HG02970 (cell line): ENCODE measurements around the gene ADAP1.

Source experiments
- ATAC-seq: cut with Tn5 transposase; IDR thresholded peaks from one replicate; pipeline ENCODE4 v1.9.1; 2021; ENCODE audit warnings: mild to moderate bottlenecking, moderate library complexity, moderate number of reproducible peaks; ENCODE audit not compliant: unreplicated experiment, low FRiP score

ADAP1 gene

DNA sequence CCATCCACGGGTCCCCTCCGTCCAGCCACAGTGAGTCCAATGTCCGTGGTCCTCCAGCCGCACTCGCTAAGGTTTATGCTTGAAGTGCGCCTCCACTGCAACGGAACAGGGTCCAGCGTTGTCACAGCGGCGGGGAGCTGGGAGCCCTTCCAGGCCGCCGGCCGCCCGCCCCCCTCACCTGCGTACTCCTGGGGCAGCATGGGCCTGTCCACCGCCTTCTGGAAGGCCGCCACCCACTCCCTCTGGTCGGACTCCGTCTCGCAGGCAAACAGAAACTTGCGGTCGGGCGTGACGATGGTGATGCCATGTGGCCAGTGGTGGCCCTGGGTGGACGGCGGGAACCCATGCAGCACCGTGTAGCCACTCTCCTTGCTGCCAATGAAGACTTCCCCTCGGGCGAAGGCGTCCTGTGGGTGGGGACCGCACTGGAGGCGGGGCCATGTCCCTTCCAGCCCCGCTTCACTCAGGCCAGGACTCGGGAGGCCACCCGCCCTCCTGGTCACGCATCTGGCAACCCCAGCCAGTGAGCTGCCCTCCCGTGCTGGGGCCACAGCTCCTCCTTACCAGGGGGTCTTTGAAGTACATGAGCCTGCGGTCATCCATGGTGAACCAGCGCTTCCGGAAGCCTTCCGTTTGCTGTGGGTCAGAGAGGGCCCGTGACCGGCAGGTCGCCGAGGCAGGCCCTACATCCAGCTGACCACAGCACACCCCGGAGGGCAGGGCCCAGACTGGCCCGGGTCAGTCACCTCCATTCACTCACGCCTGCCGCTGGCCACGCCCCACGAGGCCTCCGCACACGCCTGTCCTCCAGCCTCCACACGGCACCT is 55.4 kb downstream of the ADAP1 start:
- ATAC-seq: no peak

DNA sequence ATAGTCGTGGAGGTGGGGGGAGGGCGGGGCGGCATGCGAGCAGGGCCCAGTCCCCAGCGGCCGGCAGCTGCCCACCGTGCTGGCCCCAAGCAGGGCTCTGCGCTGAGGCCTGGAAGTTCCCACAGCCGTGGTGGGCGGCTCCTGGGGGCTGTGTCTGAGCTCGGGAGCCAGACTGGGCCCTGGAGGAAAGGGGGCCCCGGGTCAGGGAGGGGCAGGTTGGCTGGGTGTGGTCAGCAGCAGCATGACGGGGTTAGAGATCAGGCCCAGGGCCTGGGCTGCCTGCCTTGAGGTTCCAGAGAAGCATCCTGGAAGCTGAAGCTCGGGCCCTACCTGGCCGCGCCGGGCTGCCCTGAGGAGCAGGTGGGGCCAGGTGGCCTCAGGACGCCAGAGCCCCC is 56.0 kb downstream of the ADAP1 start:
- ATAC-seq: no peak

DNA sequence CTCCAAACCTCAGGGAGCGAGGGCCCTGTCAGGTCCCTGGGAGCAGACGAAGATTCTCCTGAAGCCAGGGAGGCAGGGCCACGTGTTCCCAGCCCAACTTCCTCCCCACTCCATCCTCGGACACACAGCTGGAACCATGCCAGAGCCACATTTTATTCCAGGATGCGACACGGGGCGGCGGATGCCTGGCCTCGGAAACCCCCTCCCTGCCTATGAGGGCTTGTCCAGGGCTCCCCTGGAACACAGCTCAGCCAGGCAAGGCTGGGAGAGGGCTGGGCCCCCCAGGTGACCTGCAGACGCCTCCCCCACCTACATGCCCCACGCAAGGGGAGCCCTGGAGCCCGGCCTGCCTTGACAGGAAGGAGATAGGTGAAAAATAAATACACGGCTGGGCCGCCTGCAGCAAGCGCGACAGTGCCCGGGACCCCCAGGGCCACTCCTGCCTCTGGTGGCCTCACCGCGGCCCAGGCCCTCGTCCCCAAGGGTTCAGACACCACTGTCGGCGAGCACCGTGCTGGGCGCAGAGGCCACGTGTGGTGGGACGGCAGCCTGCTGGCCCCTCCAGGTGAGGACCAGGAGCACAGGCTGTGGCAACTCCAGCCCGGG is 56.6 kb downstream of the ADAP1 start:
- ATAC-seq: no peak

DNA sequence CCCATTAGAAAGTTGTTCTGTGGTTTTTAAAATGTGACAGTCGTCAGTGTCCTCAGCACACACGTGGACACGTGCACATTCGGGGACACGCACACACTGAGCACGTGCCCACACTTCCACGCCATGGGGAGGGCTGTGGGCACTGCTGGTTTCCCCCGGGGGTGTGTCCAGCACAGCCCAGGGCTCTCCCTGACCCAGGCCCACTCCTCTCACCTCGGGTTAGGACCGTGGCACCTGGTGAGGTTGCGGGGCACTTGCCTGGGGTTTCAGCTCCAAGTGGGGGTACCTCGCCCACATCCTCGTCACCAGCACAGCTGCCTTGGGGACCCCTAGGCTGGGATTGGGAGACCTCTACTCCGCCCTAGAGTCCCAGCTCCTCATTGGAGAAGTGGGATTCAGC is 57.4 kb downstream of the ADAP1 start:
- no peak for ATAC-seq

DNA sequence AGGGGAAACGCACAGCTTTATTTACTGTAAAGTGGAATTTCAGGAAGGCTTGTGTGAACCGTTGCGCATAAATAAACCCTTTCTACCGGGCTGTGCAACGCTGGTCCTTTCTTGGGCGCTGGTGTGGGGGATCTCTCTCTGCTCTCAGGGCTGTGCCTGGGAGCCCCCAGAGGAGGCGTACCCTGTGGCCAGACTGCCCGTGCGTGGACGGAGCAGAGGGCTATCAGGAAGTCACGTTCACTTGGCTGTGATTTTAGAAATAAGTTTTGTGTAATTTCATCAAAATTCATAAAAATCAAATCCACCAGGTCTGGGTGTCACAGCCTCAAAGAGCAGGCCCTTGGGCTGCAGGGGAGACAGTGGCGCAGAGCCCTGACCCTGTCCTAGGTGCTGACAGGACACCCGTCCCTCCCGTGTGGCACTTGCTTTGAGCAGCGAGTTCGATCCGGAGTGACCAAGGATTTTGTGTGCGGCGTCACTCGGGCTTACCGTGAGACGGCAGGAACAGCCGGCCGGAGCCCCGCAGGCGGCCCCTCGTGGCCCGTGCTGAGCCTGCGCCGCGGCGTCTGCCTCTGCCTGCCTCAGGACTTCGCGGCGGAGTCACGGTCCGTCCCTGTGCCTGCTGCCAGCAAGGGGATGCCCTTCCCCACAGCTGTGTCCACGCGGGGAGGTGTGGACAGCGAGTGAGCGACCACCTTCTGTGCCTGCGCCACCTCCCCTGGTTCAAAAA is 58.0 kb downstream of the ADAP1 start:
- ATAC-seq: no peak

DNA sequence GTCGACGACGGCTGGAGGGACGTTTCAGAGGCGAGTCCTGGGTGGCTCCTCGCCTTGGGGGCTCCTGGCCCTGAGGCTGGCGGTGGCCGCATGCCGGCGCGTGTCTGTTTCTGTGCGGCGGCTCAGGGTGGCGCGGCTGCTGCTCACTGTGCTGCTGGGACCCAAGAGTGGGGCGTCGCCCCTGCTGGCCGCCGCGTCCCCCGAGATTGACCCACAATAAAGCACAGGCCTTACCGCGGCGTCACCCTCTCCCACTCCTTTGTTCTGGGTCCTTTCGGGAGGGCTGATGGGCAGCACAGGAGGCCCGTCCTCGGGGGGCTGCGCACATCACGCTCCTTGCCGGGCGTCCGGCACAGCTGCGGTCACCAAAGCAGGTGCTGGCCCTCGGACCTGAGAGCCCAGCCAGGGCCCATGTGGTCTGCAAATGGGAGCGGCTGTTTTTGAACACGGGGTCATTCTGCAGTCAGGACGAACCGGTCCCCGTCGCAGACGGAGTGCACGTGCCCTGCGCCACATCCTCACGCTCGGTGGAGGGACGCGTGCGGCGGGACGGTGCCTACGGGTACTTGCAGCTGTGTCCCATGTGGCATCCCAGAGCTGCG is 58.9 kb downstream of the ADAP1 start:
- ATAC-seq: no peak

DNA sequence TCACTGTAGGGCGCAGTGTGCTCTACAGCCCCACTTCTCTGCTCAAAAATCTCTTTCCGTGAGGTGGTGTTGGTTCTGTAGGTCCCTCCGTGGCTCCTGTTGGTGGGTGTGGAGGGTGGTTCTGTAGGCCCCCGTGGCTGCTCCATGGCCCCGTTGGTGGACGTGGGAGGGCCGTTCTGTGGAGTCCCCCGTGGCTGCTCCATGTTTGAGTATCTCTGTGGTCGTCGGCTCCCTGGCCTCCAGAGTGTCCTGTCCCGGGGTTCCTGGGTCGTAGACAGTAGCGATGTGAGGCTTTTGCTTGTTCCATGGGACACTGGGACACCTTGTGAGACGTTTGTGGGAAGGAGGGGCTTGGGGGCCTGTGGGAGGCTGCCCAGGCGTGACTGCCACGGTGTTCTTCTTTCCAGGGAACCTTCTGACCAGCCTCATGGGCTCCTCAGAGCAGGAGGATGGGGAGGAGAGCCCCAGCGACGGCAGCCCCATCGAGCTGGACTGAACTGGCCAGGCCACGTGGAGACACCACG is 59.5 kb downstream of the ADAP1 start:
- no peak for ATAC-seq

DNA sequence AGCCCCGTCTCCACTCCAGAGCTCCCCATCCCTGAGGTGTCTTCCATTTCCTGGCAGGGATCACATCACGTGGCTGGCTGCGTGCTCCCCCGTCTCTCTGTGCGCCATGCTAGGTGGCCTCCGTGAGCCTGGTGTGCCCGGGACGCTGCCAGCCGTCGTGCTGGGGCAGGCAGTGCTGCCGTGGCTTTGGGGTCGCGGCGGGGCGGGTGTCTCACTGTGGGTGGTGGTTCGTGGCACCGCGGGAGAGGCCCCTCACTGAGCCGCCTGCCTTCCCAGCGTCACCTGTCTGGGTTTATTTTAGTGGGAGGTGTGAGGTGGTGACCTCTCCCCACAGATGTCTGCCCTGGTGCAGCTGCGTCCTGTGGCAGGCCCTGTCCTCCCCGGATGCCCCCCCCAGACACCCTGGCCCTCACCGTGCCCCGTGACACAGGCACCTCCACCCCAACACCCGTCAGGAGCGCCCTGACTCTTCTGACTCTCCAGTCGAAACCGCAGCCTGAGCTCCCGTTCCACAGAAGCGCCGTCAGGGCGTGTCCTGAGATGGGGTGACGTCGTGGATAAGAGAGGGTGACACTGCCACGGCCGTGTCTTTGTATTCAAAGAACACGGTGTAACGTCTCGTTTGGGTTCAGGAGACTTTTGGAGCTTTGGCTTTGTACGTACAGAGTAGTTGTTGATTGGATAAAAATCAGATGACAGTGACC is 60.2 kb downstream of the ADAP1 start:
- no peak for ATAC-seq

DNA sequence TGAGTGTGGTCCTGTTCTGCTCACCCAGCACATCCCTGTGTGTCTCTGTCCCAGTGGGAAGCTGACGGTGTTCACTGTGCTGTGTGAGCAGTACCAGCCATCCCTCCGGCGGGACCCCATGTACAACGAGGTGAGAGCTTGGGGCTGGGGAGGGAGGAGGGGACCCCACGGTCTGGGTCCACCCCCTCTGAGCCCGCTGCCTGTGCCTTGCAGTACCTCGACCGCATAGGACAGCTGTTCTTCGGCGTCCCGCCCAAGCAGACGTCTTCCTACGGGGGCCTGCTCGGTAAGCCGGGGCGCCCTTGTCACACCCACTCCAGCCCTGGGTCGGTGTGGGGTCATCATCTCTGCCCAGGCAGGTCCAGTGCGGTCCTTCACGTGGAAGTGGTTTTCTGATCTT is 60.8 kb downstream of the ADAP1 start:
- no peak for ATAC-seq

DNA sequence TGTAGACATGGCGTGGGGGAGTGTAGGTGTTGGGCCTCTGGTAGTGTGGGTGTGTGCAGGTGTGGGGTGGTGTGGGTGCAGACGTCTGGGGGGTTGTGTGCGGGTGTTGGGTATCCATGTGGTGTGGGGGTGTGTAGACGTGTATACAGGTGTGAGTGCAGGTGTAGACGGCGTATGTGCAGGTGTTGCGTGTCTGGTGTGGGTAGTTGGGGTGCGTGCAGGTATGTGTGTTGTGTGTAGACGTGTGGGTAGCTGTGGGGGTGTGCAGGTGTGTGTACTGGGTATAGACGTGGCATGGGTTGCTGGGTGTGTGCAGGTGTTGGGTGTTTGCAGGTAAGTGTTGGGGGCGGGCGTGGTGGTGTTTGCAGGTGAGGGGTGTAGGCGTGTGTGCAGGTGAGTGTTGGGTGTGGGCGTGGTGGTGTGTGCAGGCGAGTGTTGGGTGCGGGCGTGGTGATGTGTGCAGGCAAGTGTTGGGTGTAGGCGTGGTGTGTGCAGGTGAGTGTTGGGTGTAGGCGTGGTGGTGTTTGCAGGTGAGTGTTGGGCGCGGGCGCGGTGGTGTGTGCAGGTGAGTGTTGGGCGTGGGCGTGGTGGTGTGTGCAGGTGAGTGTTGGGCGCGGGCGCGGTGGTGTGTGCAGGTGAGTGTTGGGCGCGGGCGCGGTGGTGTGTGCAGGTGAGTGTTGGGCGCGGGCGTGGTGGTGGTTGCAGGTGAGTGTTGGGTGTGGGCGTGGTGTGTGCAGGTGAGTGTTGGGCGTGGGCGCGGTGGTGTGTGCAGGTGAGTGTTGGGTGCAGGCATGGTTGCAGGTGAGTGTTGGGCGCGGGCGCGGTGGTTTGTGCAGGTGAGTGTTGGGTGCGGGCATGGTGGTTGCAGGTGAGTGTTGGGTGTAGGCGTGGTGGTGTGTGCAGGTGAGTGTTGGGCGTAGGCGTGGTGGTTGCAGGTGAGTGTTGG is 61.6 kb downstream of the ADAP1 start:
- ATAC-seq: no peak

DNA sequence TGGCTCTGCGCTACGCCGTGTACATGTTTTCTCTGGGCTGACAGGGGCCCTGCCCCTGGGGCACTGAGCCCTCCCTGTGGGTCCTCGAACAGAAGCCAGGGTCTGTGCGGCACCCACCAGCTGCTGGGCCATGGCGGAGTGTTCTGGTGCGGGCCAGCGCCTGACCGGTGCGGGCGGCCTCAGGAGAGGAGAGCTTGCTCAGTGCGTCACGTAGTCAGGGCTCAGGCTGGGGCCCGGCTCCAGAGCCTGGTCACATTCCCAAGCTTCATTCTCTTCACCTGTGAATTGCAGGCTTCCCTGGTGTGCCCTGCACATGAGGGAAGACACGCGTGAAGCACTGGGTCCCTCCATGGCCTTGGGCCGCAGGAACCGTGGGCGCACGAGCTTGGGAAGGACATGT is 62.7 kb downstream of the ADAP1 start:
- no peak for ATAC-seq

DNA sequence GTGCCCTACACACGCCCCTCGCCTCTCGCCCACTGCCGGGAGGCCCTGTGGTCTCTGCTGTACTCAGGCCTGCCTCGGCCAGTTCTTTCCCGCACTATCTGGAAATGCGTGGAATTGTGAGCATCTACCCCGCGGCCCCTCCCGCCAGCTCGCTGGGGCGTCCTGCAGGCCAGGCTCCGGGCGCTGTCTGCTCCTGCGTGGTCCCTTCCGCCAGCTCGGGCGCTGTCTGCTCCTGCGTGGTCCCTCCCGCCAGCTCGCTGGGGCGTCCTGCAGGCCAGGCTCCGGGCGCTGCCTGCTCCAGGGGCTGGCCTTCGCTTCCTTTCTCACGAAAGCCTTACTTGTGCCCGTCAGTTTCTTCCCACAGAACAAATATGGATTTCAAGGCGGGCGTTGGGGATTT is 63.2 kb downstream of the ADAP1 start:
- no peak for ATAC-seq

DNA sequence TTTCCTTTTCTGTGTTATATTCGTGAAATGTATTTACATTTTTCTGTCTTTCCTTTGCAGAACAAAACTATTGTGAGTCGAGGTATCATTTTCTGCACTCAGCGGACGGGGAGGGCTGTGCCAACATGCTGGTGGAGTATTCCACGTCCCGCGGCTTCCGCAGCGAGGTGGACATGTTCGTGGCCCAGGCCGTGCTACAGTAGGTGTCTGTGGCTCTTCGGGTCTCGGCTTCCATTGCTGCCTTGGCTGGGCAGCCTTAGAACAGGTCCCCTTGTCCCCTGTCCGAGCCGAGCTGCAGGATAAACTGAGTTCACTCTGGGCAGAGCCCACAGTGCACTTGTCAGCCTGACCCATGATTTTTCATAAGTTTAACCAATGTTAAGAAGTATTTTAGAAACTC is 63.6 kb downstream of the ADAP1 start:
- ATAC-seq: no peak

DNA sequence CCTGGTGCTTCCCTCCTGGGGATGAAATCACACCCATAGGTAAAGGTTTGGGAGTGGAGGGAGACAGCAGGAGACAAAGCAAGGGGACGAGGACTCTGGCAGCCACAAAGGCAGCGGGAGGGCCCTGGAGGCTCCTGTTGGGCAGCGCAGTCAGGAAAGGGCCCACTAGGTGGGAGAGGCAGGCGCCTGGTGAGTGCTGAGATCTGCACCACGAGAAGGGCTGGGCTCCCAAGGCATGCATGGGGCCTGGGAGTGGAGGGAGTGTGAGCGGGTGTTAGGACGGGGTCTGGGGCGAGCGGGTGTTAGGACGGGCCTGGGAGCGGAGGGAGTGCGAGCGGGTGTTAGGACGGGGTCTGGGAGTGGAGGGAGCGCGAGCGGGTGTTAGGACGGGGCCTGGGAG is 65.1 kb downstream of the ADAP1 start:
- ATAC-seq: no peak

DNA sequence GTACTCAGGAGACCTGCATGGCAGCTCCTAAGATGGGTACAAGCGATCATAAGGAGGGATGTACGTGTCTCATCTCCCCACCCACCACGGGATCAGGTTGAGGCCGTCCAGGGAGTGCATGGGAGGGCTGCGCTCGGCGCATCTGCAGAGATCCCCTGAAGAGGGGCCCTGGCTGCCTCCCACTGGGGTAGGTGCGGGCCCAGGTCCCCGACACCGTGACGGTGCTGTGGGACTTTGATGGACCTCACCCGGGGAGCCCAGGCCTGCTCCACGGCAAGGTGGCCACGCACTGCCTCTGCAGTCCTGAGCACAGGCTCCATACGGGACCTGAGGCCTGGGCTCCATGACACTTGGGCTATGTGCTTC is 65.5 kb downstream of the ADAP1 start:
- ATAC-seq: no peak

DNA sequence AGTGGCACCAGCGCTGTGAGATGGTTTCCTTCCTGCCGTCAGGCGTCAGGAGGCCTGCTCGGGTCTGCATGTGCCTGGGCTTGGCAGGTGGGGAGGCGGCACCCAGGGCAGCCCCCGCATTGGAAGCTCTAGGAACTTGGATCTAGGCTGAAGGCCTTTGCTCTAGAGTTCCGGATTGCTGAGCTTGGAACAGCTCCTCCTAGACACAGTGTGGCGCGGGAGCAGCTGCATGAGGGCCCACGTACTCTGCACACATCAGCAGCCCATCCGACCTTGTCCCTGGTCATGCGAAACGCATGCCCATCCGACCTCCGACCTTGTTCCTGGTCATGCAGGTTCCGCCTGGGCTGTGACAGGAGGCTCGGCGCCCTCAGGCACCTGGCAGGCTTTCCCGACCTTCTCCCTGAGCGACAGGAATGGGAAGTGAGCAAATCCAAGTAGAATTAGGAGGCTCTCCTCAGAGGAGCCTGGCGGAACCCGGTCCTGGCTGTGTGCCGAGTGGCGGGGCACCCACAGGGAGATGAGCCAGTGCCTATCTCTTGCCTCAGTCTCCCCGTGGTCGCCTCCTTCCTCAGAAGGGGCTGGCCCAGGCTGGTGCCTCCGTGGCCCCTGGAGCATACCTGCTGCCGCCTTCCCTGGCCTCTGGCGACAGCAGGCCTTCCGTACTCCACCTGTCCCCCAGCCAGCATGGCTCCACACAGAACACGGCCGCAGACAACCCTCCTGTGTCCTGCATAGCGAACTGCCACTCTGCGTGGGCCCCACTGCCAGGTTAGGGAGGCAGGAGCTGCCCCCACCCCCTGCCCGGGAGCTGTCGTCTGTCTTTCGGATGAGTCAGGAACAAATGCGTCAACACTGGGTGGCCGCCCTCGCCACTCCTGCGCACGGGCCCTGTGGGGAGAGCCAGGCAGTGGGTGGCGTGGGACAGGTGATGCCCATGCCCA is 66.1 kb downstream of the ADAP1 start:
- ATAC-seq: no peak

DNA sequence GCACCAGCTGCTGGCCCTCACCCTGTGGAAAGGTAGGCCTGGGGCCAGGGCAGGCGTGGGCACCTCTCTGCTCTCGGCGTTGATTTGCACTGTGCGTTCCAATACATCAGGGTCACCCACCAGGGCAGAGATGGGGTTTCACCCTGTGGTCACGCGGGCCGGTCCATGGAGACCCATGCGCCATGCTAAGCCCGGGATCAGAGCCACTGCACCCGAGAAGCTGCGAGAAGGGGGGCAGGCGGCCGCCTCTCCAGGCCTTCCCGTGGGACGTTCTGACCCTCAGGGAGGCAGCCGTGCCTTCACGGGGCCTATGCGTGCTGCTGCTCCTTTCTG is 67.0 kb downstream of the ADAP1 start:
- ATAC-seq: no peak
